AG04449 (cell line): ENCODE data around the gene NPHP4.

Experiments
- CTCF ChIA-PET: fragments of 350-600 bp; formaldehyde crosslinking; extraction: SDS; loops from one replicate; lab custom pipeline; 2021; ENCODE audit warnings: antibody characterized with exemption; lab: Yijun Ruan, JAX
- POLR2A ChIA-PET: fragments of 400-600, 350-600 bp; formaldehyde crosslinking; extraction: SDS; loops from one replicate; lab custom pipeline; 2020; ENCODE audit warnings: antibody characterized with exemption, inconsistent platforms; lab: Yijun Ruan, JAX
- DNase-seq: peaks from one replicate; pipeline ENCODE4 v3.0.0-alpha.2; 2010; ENCODE audit warnings: low read depth, low spot score
- H3K4me3 ChIP-seq: 2 replicates; pipeline ENCODE4 v1.5.1; 2011; ENCODE audit warnings: low read depth, mild to moderate bottlenecking, control low read depth, low read length
- TF ChIP-seq, protein P1 (sequence below): IDR thresholded peaks from one replicate; pipeline ENCODE4 v1.5.1; 2011; ENCODE audit warnings: mild to moderate bottlenecking, moderate library complexity, low read length, control low read depth, inconsistent platforms; ENCODE audit not compliant: insufficient read depth; ENCODE audit errors: missing control alignments

Gene NPHP4

DNA sequence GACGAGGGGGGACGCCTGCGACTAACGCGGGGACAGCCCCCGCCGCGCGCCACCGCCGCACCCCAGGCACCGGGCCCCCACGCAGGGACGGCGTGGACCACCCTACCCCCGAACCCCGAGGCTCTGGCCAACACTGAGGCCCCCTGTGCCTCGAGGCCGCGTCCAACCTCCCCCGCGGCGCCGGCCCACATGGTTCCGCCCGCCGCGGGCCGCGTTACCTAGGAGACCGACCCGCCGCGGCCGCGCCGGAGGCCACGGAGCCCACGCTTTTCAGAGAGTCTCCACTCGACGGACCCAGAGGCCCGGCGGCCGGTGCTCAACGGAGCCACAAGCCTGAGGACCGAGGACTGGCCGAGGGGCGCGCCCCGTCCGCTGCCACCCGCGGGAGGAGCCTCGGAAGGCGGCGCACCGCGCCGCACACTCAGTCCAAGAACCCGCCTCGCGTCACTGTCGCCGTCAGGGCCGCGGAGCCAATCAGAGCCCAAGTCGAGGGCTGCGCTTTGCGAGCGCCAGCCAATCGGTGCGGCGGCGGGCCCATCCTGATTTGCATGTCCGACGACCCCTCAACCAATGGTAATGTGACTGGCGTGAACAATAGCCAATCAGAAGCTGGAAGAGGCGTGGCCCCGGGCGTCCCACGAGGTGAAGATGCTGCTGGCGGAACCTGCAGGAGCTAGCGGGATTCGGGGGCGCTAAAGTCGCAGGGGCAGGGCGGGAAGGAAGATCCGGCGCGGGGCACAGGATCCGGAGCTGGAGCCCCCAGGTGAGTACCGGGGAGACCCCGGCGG is at the start of gene NPHP4:
TSS of gene NPHP4 (minus strand) at position 400 of the 788 bp plus-strand sequence. CDS start 6,136 bp downstream, outside the sequence.
- ChIA-PET POLR2A (interaction anchor here (0.7 kb wide), 1 partner anchor 9 kb away, joined by 4 read pairs; no protein-coding TSS in a partner anchor), CTCF (interaction anchor here (1.0 to 2.5 kb wide), 3 partner anchors 9 to 58 kb away, joined by 3 to 11 read pairs (median 7); no protein-coding TSS in a partner anchor)
- TF ChIP-seq, protein P1, sequence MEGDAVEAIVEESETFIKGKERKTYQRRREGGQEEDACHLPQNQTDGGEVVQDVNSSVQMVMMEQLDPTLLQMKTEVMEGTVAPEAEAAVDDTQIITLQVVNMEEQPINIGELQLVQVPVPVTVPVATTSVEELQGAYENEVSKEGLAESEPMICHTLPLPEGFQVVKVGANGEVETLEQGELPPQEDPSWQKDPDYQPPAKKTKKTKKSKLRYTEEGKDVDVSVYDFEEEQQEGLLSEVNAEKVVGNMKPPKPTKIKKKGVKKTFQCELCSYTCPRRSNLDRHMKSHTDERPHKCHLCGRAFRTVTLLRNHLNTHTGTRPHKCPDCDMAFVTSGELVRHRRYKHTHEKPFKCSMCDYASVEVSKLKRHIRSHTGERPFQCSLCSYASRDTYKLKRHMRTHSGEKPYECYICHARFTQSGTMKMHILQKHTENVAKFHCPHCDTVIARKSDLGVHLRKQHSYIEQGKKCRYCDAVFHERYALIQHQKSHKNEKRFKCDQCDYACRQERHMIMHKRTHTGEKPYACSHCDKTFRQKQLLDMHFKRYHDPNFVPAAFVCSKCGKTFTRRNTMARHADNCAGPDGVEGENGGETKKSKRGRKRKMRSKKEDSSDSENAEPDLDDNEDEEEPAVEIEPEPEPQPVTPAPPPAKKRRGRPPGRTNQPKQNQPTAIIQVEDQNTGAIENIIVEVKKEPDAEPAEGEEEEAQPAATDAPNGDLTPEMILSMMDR, result no peak
- DNase-seq, result peak; percentile 97
- H3K4me3 ChIP-seq, result peak within 1 kb of the TSS; percentile 78

DNA sequence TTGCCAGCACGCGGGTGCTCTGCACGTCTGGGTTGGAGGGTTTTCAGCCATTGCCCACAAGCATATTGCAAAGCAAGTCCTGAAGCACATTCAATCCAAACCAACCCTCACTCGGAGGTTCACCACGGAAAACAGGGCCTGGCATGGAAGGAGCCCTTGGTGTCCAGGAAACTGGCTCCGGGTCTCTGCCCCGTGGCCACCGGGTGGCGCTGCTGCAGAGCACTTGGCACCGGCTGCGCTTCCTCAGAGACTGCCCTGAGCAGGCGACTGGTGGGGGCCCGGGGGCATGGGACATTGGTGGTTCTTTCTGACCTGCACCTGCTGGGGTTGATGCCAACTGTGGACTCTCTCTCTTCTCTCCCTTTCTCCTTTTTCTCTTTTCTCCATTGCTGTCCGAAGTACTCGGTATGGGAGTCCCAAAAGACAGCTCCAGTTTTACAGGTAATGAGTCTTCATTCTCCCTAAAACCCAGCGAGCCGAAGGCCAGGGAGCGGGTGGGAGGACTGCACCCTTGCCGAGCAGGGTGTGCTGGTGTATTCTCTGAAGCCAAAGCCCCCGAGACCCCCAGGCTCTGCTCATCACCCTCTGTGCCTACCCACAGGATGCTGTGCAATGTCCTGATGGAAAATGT is 49.3 kb upstream of the NPHP4 start:
- DNase-seq, result no peak
- no peak overlapping the region for H3K4me3 ChIP-seq
- POLR2A ChIA-PET, result no interaction called here
- TF ChIP-seq, protein P1, result peak; percentile 70
- CTCF ChIA-PET, result interaction anchor here (0.7 to 3.1 kb wide), 7 partner anchors 8 to 302 kb away, joined by 3 to 17 read pairs (median 4); no protein-coding TSS in a partner anchor

DNA sequence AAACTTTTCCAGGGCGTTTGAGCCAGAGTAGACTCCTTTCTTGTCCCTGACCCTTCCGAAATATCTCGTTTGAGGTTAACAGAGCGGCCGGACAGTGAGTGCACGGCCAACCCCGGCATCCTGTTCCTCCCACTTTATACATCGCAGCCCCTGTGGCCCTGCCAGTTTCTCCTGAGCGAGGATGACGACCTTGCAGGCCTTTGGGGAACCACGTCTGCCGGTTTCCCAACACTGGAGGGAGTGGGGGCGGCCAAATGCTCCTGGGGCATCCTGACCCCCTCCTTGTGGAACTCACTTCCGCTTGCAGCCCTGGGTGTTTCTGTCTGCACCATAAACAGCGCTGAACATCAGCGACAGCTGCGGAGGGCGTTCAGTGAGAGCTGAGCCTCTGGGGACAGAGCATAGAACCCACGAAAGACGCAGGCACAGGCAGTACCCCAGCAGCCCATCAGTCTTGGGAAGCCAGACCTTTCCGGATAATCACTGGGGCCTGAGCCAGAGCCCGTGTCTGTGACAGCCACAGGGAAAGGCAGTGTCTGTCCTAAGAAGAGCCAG is 48.7 kb upstream of the NPHP4 start:
- POLR2A ChIA-PET, result no interaction called here
- TF ChIP-seq, protein P1, result no peak
- DNase-seq, result no peak
- H3K4me3 ChIP-seq, result no peak overlapping the region
- CTCF ChIA-PET, result interaction anchor here (0.9 to 3.1 kb wide), 4 partner anchors 7 to 302 kb away, joined by 3 to 17 read pairs (median 4); no protein-coding TSS in a partner anchor

DNA sequence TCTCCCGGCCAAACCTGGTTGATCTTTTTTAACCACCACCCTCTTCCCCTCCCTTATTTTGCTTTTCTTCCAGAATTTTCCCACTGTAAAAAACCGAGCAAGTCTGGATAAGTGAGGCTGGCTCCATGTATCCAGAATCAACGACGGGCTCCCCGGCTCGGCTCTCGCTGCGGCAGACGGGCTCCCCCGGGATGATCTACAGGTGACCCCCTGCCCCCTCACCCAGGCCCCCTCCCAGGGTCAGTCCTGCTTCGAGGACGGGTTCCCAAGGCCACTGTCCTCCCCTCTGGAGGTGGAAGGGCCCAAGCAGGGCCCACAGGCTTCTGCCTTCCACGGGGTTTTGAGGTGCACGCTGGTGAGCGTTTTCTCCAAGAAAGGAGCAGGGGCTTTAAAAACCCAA is 48.2 kb upstream of the NPHP4 start:
- TF ChIP-seq, protein P1, result no peak
- ChIA-PET CTCF (no interaction called here), POLR2A (no interaction called here)
- no peak for DNase-seq
- H3K4me3 ChIP-seq, result no peak overlapping the region

DNA sequence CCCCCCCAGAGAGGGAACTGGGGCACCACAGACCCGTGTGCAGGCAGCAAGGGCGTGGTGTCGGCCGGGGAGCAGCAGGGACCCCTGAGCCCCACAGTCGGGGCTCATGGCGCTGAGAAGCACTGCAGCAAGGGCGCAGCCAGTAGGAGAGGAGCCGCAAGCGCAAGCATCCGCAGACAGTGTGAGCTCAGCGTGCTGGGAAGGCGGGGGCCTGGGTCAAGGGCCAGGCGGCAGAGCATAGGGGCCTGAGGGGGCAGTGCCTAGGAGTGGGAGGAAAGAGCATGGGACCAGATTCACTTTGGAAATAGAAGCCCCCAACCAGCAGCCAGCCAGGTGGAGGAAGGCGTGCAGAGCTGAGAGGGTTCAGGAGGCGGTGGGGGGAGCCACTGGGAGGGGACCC is 46.8 kb upstream of the NPHP4 start:
- no peak for DNase-seq
- POLR2A ChIA-PET, result no interaction called here
- H3K4me3 ChIP-seq, result no peak overlapping the region
- TF ChIP-seq, protein P1, result no peak
- CTCF ChIA-PET, result no interaction called here
